Naive thymus-derived CD8-positive, alpha-beta T cell (primary cell): ENCODE data around the gene IGFL3. TPM values are rescaled to one million over a fixed set of nuclear protein-coding genes. Genes with fewer than 3 reads are reported as not detected.

ENCODE experiments used
- ATAC-seq, 2 donors: fragments of 150-1000 bp; cut with Tn5 transposase in 1 of 2; sonication (Bioruptor Pico), chemical (Tn5 transposase) in 1 of 2; 1 replicate in 1 of 2; 2 replicates in 1 of 2; pipeline ENCODE4 v1.10.0; 2021; ENCODE audit warnings: mild to moderate bottlenecking in 2 of 2, moderate library complexity in 2 of 2
- POLR2A ChIA-PET: fragments of 350-600 bp; sonication (Branson Sonifier 250); formaldehyde crosslinking; loops from one replicate; lab custom pipeline; 2021; ENCODE audit warnings: antibody characterized with exemption; lab: Charles Lee
- DNase-seq, 10 donors: peaks; one replicate each; pipeline versions ENCODE4 v3.0.0 to v3.0.0-alpha.2; 2020 to 2022
- H3K27ac Mint-ChIP-seq, 10 donors: one replicate each; pipeline ENCODE4 v1.8.0; 2020 to 2022; ENCODE audit warnings: mild to moderate bottlenecking in 10 of 10, mixed read lengths in 10 of 10, moderate library complexity in 4 of 10, inconsistent platforms in 1 of 10
- H3K27me3 Mint-ChIP-seq, 5 donors: one replicate each; pipeline ENCODE4 v1.8.0; 2021 to 2022; ENCODE audit warnings: mixed read lengths in 5 of 5
- H3K36me3 Mint-ChIP-seq, 3 donors: one replicate each; pipeline ENCODE4 v1.8.0; 2020 to 2022; ENCODE audit warnings: mixed read lengths in 3 of 3, mild to moderate bottlenecking in 2 of 3, inconsistent platforms in 1 of 3
- H3K4me1 Mint-ChIP-seq, 4 donors: one replicate each; pipeline ENCODE4 v1.8.0; 2021 to 2022; ENCODE audit warnings: mixed read lengths in 4 of 4
- H3K4me3 Mint-ChIP-seq, 10 donors: one replicate each; pipeline ENCODE4 v1.8.0; 2020 to 2022; ENCODE audit warnings: mild to moderate bottlenecking in 10 of 10, mixed read lengths in 10 of 10, moderate library complexity in 6 of 10, inconsistent platforms in 1 of 10
- H3K9me3 Mint-ChIP-seq, 9 donors: one replicate each; pipeline ENCODE4 v1.8.0; 2020 to 2022; ENCODE audit warnings: mixed read lengths in 9 of 9, mild to moderate bottlenecking in 3 of 9, inconsistent platforms in 1 of 9, moderate library complexity in 1 of 9
- polyA plus RNA-seq, 3 donors: library from polyadenylated mRNA; unstranded; fragments of 300-500 nt; fragmentation: Illumina TruSeq; gene quantifications; one replicate each; pipeline ENCODE4 v1.2.3, GENCODE V29; 2021
- total RNA-seq, 8 experiments: library from RNA in 2 of 8; stranded (reverse) in 2 of 8; gene quantifications; one replicate each; pipeline ENCODE4 v1.2.3 and lab custom pipeline; 2021 to 2026

The IGFL3 gene
- total and polyA plus RNA-seq, 5 experiments from 2014 or later = not detected

GRCh38 chr19:46142294-46142693 lies 17.8 kb upstream of the IGFL3 start:
- H3K27ac Mint-ChIP-seq = no peak overlapping the region
- H3K4me3 Mint-ChIP-seq = no peak overlapping the region
- POLR2A ChIA-PET = no interaction called here
- no peaks in the 10 kb centered on the region for H3K9me3 Mint-ChIP-seq
- no peaks in the 10 kb centered on the region for H3K36me3 Mint-ChIP-seq
- DNase-seq (no peak), ATAC-seq (no peak)
- H3K27me3 Mint-ChIP-seq = peaks cover 15 to 50% (median 26%) of the 10 kb centered on the region in 5 donors
- peaks cover 0 to 2% (median 0%) of the 10 kb centered on the region in 4 donors for H3K4me1 Mint-ChIP-seq

- H3K4me3 Mint-ChIP-seq = no peak overlapping the region
- POLR2A ChIA-PET = no interaction called here
- no peaks in the 10 kb centered on the region for H3K9me3 Mint-ChIP-seq
- H3K36me3 Mint-ChIP-seq = no peaks in the 10 kb centered on the region
- no peak overlapping the region for H3K27ac Mint-ChIP-seq
- ATAC-seq (no peak), DNase-seq (no peak)
- H3K27me3 Mint-ChIP-seq = peaks cover 15 to 42% (median 31%) of the 10 kb centered on the region in 5 donors
- peaks cover 0 to 2% (median 0%) of the 10 kb centered on the region in 4 donors for H3K4me1 Mint-ChIP-seq
Measured at GRCh38 chr19:46141421-46141820, 16.9 kb upstream of the IGFL3 start.

GRCh38 chr19:46137915-46138473 lies 13.5 kb upstream of the IGFL3 start:
- POLR2A ChIA-PET = no interaction called here
- peak overlapping the region in 1 of 10 donors; percentile 11 for H3K27ac Mint-ChIP-seq
- no peaks in the 10 kb centered on the region for H3K36me3 Mint-ChIP-seq
- ATAC-seq (no peak), DNase-seq (no peak)
- H3K9me3 Mint-ChIP-seq = no peaks in the 10 kb centered on the region
- H3K4me3 Mint-ChIP-seq = no peak overlapping the region
- H3K27me3 Mint-ChIP-seq = peaks cover 23 to 42% (median 38%) of the 10 kb centered on the region in 5 donors
- peaks cover 0 to 2% (median 0%) of the 10 kb centered on the region in 4 donors for H3K4me1 Mint-ChIP-seq

- peaks cover 0 to 2% (median 0%) of the 10 kb centered on the region in 4 donors for H3K4me1 Mint-ChIP-seq
- peaks cover 28 to 62% (median 46%) of the 10 kb centered on the region in 5 donors for H3K27me3 Mint-ChIP-seq
- POLR2A ChIA-PET = no interaction called here
- H3K36me3 Mint-ChIP-seq = no peaks in the 10 kb centered on the region
- no peaks in the 10 kb centered on the region for H3K9me3 Mint-ChIP-seq
- ATAC-seq (no peak), DNase-seq (no peak)
- no peak overlapping the region for H3K4me3 Mint-ChIP-seq
- H3K27ac Mint-ChIP-seq = no peak overlapping the region
Measured at GRCh38 chr19:46134527-46134926, 10.0 kb upstream of the IGFL3 start.

GRCh38 chr19:46133777-46134241 lies 9.3 kb upstream of the IGFL3 start:
- Mint-ChIP-seq H3K9me3 (no peaks in the 10 kb centered on the region), H3K27me3 (peaks cover 32 to 69% (median 50%) of the 10 kb centered on the region in 5 donors), H3K27ac (no peak overlapping the region), H3K4me1 (peaks cover 0 to 2% (median 0%) of the 10 kb centered on the region in 4 donors), H3K4me3 (no peak overlapping the region), H3K36me3 (no peaks in the 10 kb centered on the region)
- POLR2A ChIA-PET = no interaction called here
- DNase-seq = no peak
- no peak for ATAC-seq

GRCh38 chr19:46133101-46133627 lies 8.7 kb upstream of the IGFL3 start:
- POLR2A ChIA-PET = no interaction called here
- H3K9me3 Mint-ChIP-seq = no peaks in the 10 kb centered on the region
- ATAC-seq = no peak

DNA sequence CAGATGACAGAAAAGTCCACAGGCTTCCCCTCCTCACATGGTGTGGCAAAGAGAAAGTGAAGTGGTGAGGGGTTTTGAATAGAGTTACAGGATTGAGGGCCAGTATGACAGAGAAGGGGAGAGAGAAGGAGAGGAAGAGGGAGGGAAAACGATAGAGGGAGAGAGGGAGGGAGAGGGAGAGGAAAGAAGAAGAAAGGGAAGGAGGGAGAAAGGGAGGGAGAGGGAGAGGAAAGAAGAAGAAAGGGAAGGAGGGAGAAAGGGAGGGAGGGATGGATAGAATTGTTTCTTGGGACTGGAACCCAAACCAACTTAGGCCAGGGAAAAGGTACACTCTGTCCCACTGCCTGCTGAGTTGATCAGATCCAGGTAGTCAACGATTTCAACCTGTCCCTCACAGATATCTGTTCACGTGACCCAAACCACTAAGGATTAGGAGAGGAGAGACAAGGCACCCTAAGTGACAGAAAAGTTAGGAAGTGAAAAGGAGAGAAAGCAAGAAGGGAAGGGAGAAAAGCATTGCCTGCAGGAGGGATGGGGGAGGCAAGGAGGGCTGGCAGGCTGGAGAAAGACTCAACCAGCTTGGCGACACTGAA lies 8.1 kb upstream of the IGFL3 start:
- ATAC-seq = no peak
- Mint-ChIP-seq H3K9me3 (no peaks in the 10 kb centered on the region), H3K4me1 (no peaks in the 10 kb centered on the region), H3K4me3 (no peak overlapping the region), H3K36me3 (no peaks in the 10 kb centered on the region), H3K27ac (no peak overlapping the region), H3K27me3 (peaks cover 38 to 71% (median 46%) of the 10 kb centered on the region in 5 donors)
- POLR2A ChIA-PET = no interaction called here
- DNase-seq = no peak

More at GRCh38 chr19:46133101-46133627, 8.7 kb upstream of the IGFL3 start:
- Mint-ChIP-seq H3K27me3 (peaks cover 34 to 70% (median 51%) of the 10 kb centered on the region in 5 donors), H3K4me3 (no peak overlapping the region), H3K27ac (no peak overlapping the region), H3K4me1 (no peaks in the 10 kb centered on the region), H3K36me3 (no peaks in the 10 kb centered on the region)
- no peak for DNase-seq

- Mint-ChIP-seq H3K27ac (no peak overlapping the region), H3K9me3 (no peaks in the 10 kb centered on the region), H3K27me3 (peaks cover 38 to 81% (median 45%) of the 10 kb centered on the region in 5 donors), H3K4me1 (no peaks in the 10 kb centered on the region), H3K36me3 (no peaks in the 10 kb centered on the region), H3K4me3 (no peak overlapping the region)
- POLR2A ChIA-PET = no interaction called here
- ATAC-seq = no peak
- DNase-seq = no peak
Measured at GRCh38 chr19:46131485-46132143, 7.1 kb upstream of the IGFL3 start.

- Mint-ChIP-seq H3K27ac (no peak overlapping the region), H3K36me3 (no peaks in the 10 kb centered on the region), H3K4me3 (no peak overlapping the region), H3K9me3 (no peaks in the 10 kb centered on the region), H3K27me3 (peaks cover 24 to 71% (median 37%) of the 10 kb centered on the region in 5 donors), H3K4me1 (no peaks in the 10 kb centered on the region)
- POLR2A ChIA-PET = no interaction called here
- ATAC-seq (no peak), DNase-seq (no peak)
Measured at GRCh38 chr19:46126086-46126580, 1.6 kb upstream of the IGFL3 start.

DNA sequence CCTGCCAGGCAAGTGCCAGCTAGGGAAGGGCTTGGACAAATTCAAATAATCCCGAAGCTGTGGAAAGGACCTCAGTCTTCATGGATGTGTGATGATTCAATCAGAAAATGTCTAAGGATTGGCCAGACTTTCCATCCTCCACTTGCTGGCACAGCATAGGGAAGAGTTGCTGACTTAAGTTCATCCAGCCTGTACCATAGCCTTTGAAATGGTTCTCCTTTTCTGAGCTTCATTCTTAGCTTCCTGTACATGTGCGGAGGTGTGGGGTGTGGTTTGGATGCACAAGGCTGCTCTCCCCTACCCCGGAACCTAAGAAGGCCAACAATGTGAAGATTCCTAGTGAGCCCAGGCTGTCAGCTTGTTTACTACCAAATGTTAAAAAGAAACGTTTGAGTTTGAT lies 959 bp upstream of the IGFL3 start:
- peaks cover 26 to 78% (median 37%) of the 10 kb centered on the region in 5 donors for H3K27me3 Mint-ChIP-seq
- H3K9me3 Mint-ChIP-seq = no peaks in the 10 kb centered on the region

GRCh38 chr19:46118136-46118535 lies 6.4 kb downstream of the IGFL3 start:
- Mint-ChIP-seq H3K4me1 (no peaks in the 10 kb centered on the region), H3K27ac (no peak overlapping the region), H3K4me3 (no peak overlapping the region), H3K36me3 (no peaks in the 10 kb centered on the region), H3K27me3 (peaks cover 13 to 69% (median 37%) of the 10 kb centered on the region in 5 donors), H3K9me3 (no peaks in the 10 kb centered on the region)
- ATAC-seq (no peak), DNase-seq (no peak)
- POLR2A ChIA-PET = no interaction called here

More for the DNA sequence above, 959 bp upstream of the IGFL3 start:
- no peak for ATAC-seq
- no peaks in the 10 kb centered on the region for H3K4me1 Mint-ChIP-seq
- DNase-seq = no peak
- POLR2A ChIA-PET = no interaction called here
- H3K4me3 Mint-ChIP-seq = no peak overlapping the region
- no peaks in the 10 kb centered on the region for H3K36me3 Mint-ChIP-seq
- no peak overlapping the region for H3K27ac Mint-ChIP-seq

- Mint-ChIP-seq H3K36me3 (no peaks in the 10 kb centered on the region), H3K27me3 (peaks cover 20 to 72% (median 40%) of the 10 kb centered on the region in 5 donors), H3K4me1 (no peaks in the 10 kb centered on the region), H3K27ac (no peak overlapping the region), H3K4me3 (no peak overlapping the region), H3K9me3 (no peaks in the 10 kb centered on the region)
- POLR2A ChIA-PET = no interaction called here
- ATAC-seq = no peak
- no peak for DNase-seq
Measured at GRCh38 chr19:46116121-46116520, 8.4 kb downstream of the IGFL3 start.
